Measurements from ENCODE around the gene GPR17.

DNA sequence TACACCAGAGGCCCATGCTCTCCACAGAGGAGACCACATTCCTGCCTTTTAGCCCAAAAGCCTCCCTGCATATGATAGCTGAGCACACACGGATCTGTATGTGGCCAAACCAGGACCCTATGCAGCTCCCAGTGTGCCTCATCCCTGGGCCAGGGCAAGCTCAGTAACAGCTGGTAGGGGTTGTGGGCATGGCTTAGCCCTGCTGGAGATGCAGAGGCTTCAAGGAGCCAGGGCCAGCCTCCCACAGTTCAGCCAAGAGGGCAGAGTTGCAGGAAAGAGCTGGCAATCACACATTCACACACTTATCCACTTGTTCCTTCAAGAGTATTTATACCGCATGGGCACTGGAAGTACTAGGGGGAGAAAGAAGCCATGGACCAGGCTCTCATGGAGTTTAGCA, 31.0 kb downstream of the GPR17 start:
- TF ChIP-seq POLR2A (IDR thresholded peaks at IDR 0.05) (no peak), CTCF (IDR thresholded peaks at IDR 0.05) (no peak)

Measured in esophagus squamous epithelium (tissue), 4 donors.